ENCODE measurements around the gene FREM3.
A peak's percentile ranks its signal among the peaks of the same experiment; 100 is the strongest.

Gene FREM3

GRCh38 chr4:143658336-143658735 lies 42.1 kb downstream of the FREM3 start:
- no peak for DNase-seq

DNA sequence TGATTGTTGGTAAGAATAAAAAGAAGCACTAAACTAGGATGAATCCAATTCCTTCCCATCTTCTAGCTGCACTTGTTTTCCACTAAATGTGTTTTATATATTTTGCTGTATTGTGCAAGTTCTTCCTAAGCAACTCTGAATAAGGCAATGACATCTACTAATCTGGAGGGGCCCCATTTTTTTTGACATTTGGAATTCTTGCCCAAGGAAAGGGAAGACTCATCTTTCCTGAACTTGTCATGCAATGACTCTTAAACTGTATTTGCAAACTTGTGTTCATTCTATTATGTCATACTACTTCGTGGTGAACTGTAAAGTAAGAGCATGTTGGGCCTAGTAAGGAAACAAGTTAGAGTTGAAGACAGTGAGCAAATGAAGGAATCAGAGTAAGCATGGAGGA lies 45.9 kb downstream of the FREM3 start:
- DNase-seq = no peak

DNA sequence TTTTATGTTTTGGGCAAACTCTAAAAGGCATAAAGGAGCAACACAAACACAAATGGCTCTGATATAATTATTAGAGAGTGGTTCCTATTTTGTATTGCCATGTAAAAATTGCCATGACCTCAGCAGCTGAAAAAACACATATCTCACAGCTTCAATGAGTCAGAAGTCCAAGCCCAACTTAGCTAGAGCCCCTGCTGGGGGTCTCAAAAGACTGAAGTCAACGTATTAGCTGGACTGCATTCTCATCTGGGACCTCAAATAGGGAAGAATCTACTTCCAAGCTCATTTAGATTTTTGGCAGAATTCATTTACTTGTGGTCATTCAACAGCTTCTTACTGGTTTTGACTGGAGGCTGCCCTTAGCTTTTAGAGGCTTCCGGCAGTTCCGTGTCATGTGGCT lies 47.4 kb downstream of the FREM3 start:
- no peak for DNase-seq

DNA sequence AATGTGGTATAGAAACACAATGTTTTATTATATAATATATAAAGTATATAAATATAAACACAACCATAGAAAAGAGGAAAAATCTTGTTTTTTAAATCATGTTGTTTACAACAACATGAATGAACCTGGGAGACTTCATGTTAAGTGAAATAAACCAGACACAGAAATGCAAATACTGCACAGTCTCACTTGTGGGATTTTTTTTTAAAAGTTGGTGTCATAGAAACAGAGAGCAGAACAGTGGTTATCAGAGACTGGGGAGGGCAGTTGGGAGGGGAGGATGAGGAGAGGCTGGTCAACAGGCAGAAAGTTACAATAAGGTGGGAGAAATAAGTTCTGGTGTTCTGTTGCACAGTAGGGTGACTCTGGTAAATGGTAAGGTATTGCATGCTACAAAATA lies 57.1 kb downstream of the FREM3 start:
- DNase-seq = no peak

- no peak for DNase-seq
These were observed 57.9 kb downstream of the FREM3 start for GRCh38 chr4:143642611-143643010.

GRCh38 chr4:143641361-143641760 lies 59.1 kb downstream of the FREM3 start:
- DNase-seq = no peak

- DNase-seq = no peak
These were observed 65.7 kb downstream of the FREM3 start for GRCh38 chr4:143634763-143635162.

DNA sequence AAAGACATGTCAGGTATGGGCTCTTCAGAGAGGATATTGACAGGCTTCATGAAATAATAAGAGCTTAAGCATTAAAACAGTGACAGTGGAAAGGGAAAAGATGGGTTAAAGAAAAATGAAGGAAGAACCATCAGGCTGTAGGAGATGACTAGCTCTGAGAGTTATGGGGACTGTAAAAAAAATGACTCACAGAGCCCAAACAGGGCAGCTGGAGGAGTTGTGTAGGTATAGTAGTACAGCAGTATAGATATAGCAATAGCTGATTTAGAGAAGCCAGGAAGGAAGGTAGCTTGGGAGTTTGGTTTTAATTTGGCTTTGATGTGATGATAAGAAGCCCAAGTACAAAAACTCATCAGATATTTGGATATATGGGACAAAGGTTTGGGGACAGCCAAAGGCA lies 66.6 kb downstream of the FREM3 start:
- no peak for DNase-seq

GRCh38 chr4:143626134-143626911 lies 74.2 kb downstream of the FREM3 start:
- DNase-seq = peak; percentile 71

DNA sequence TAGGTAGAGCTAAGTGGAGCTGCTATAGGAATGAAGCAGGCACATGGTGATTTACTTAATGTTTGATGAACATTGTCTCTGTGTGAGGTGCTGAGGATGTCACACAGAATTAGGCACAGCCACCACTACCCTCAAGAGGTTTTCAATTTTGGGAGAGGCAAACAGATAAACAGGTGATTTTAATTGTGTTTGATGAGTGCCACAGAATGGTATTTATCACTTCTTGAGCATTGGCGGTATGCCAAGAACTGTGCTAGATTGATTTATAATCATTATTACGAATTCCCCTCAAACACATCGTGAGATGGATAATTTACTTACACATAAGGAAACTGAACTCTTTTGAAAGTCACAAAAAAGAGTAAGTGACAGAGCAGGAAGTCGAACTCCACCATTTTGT lies 74.8 kb downstream of the FREM3 start:
- no peak for DNase-seq

- no peak for DNase-seq
These were observed 76.6 kb downstream of the FREM3 start for GRCh38 chr4:143623896-143624295.

- DNase-seq = no peak
These were observed 81.7 kb downstream of the FREM3 start for GRCh38 chr4:143618811-143619210.

DNA sequence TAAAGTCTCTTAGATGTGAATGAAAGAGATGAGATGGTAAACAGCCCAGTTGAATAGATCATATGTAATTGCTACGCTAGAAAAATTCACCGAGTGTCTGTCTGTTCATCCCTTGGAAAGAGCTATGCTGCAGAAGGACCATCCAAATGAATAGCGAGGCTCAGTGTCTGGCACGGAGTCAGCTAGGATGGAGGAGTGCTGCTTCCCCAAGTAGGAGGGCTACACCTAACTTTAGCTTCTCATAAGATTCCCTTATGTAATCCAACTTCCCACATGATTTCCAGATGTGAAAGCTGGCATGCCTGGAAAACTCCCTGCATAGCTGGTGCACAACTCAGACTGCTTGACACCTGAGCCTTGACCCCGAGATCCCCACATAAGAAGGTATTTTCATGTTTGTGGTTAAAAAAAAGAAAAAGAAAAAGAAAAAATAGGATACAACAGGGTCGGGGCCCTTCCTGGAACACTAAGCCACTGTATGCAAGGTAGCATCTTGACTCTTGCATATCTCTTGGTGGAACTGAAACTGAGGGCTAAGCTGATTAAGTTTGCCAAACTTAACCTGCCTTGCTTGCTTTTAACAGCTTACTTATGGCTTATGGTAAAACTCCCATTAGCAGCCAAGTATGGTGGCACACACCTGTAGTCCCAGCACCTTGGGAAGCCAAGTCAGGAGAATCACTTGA lies 82.3 kb downstream of the FREM3 start:
- no peak for DNase-seq

- no peak for DNase-seq
These were observed 83.7 kb downstream of the FREM3 start for GRCh38 chr4:143616771-143617170.

DNA sequence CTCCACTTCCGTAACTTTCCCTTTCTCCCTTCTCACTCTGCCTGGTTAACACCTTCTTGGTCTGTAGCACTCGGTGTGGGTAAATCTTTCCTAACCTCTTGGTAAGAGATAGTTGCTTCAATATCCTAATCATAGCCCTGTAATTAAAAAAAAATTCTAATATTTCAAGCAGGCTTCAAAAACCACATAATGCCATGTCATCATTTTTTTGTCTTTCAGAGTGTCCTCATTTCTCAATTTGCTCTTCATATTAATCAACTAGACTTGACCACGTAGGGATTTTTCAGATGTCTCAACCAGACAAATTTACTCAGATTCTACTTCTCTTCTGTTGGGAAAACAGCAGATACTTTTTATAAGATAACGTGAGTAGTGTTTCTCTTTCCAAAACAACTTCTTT lies 91.0 kb downstream of the FREM3 start:
- DNase-seq = no peak

DNA sequence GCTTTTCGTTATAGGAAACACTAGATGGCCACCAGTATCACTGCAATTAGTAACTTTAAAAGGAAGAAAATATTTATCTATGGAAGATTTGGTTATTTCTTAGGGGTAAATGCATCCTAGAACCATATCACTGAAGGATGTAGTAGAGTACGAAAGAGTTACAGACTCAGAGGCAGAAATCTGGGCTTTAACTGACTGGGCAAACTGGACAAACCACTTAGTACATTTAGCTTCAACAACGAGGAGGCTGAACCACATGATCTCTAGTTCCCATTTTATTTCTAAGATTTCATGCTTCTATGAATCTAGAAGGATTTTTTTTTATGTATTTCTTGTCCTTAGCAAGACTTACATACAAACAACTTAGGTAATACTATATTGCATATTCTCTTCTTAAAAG lies 94.0 kb downstream of the FREM3 start:
- no peak for DNase-seq

DNA sequence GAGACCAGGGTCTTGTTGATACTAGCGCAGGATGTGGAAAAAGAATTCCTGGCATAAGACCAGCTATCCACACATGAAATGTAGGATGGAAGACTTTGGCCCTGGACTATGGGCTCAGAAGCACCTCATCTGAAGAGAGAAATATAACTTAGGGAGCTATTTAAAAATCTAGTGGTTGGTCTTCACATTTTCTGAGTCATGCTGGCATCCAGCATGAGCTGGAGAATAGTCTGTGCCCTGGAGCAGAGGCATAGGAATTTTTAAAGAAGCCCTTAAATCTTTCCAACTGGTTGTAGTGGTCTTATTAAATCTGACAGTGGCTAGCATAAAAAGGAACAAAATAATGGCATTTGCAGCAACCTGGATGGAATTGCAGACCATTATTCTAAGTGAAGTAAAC lies 100.6 kb downstream of the FREM3 start:
- no peak for DNase-seq

- DNase-seq = no peak
These were observed 101.7 kb downstream of the FREM3 start for GRCh38 chr4:143598816-143599215.

GRCh38 chr4:143597276-143597675 lies 103.2 kb downstream of the FREM3 start:
- no peak for DNase-seq

DNA sequence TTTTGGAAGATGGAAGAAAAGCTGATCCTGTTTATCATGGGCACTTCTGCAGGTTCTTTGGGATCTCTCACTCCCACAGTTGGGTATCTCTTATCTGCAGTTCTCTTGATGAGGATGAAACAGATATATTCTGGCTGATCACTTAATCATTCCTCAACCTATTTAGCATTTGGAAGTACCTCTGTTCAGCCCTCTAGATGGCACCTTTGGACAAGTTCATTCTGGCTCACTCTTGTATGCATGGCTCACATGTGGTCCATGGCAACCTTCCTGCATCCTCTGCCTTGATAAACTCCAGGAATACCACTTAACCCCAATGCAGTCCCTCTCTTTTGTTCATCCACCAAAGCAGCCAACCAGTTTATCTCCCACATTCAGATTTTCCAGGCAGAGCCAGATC lies 112.8 kb downstream of the FREM3 start:
- DNase-seq = no peak

DNA sequence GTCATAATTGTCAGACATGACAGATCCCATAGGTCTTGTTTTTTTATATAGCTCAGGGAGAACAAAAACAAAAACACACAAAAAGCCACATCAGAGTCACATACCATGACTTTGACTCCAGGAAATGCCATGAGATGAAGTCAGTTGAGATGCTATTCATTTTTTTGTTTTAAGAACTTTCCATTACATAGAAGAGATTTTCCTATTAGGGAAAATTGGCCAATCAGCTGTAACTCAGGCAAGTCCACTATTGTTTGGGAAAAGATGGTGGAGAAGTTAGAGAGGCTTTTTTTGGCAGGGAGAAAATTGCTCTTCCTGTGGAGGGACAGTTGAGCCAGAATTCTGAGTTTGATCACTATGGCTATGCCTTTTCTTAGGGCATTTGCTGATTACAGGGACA lies 114.4 kb downstream of the FREM3 start:
- no peak for DNase-seq

DNA sequence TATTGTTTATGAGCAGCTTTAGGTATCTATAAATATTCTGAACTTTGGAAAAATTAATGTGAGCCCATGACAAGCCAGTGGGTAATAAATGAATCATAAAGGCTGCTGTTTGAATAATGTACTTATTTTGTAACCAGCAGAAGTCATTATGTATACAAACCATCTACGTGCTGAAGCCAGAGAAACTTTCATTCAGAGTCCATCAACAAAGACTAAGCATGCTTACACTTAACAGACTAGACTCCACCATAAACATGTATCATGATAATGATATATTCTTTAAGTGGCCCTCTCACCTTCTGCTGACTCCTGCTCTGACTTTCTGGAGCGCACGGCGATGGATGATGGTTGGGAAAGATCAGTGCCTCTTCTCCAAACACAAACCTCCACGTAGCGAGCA lies 114.9 kb downstream of the FREM3 start:
- no peak for DNase-seq

DNA sequence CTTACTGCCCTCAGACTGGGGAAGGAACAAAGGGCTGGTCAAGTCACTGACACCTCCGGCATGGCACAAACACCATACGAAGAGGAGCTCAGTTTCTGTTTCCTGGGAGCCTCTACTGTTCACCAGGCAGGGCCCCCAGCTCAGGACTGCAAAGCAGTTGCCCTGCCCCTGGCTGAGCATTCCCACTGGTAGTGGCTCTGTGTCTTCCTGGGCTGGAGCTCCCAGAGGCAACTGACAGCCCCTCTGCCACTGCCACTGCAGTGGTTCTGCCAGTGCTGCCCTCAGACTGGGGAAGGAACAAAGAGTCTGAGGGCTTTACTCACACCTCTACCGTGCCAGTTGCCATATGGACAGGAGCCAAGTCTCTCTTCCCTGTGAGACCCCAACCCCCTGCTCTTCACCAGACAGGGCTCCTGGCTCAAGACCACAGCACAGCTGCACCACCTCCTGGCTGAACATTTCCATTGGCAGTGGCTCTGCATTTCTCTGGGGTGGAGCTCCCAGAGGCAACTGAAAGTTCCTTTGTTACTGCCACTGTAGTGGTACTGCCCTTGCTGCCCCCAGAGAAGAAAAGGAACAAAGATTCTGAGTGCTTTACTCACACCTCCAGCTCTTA lies 119.0 kb downstream of the FREM3 start:
- no peak for DNase-seq

DNA sequence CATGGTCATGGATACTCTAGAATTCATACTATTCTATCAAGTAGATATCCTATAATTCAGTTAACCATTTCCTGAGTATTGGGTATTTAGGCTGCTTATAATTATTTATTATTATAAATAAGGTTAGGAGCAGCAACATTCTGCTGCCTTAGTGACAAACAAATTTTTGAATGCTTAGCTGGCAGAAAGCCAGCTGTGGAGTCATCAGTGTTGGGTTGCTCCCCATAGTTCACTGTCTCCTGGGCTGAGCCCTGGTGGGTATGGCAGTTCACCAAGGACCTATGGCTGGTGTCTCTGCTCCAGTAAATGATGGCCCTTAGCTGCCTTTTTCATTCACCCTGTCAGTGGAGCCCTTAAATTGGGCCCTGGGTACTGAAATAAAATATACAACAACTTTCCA lies 125.1 kb downstream of the FREM3 start:
- DNase-seq = no peak

Data from right forelimb (tissue), 1 donor.